GM12892 (cell line): ENCODE data around the gene C1orf50.
A peak's percentile ranks its signal among the peaks of the same experiment; 100 is the strongest.

Source experiments
- DNase-seq: peaks from one replicate; pipeline ENCODE4 v3.0.0; 2011; ENCODE audit not compliant: insufficient read length
- FAIRE-seq: peaks from 2 replicates; lab custom pipeline; 2011; peaks lifted over from hg19 to GRCh38; lab: Jason Lieb, UNC
- POLR2A ChIP-seq: IDR thresholded peaks from 2 replicates; pipeline ENCODE4 v1.6.1; 2011; ENCODE audit warnings: low read depth, low read length, control low read depth
- POLR2AphosphoS5 ChIP-seq: IDR thresholded peaks from 2 replicates; pipeline ENCODE4 v1.6.1; 2011; ENCODE audit warnings: low read depth, low read length, control low read depth
- TAF1 ChIP-seq: IDR thresholded peaks from 2 replicates; pipeline ENCODE4 v1.6.1; 2011; ENCODE audit warnings: low read depth, mild to moderate bottlenecking, control low read depth, low read length, borderline replicate concordance

The C1orf50 gene

DNA sequence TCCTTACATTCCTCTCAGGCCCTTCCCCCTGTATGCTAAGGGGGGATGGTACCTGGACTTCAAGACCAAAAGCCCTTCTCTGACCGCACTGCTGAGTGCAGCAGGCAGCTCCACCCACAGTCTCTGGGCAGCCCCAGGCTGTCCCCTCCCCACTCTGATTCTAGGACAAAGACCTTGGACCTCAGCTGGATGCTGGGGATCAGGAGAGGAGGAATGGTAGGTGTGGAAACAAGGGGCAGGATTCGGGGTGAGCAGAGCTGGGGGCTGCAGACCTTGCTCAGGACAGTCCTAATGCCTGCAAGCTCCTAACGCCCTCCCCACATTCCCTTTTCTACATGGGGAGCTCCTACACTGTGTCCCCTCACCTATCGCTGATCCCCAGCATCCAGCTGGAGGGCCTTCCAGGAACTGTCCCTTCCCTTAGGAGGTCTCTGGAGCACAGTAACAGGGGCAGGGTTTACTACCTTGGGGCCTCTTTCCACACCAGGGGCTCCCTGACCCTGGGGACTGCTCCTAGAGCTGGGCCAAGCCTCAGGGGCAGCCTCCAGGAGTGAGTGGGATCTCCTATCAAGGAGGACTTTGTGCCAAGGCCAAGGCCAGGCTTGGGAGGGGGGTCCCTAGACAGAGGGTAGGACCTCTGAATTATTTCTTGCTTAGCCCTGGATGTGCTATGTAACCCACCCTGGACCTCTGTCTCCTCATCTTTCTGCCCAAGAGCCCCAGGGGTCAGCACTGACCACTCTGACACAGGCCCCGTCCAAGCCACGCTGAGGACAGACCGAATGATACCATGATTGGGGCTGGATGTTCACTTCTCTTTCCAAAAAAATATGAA, 32.6 kb upstream of the C1orf50 start:
- TF ChIP-seq POLR2A (no peak), POLR2AphosphoS5 (no peak), TAF1 (no peak)
- DNase-seq (no peak), FAIRE-seq (no peak)

- FAIRE-seq: no peak
- no peak for TF ChIP-seq POLR2A
- TF ChIP-seq TAF1: no peak
- TF ChIP-seq POLR2AphosphoS5: no peak
Measured at GRCh38 chr1:42735056-42735455, 32.0 kb upstream of the C1orf50 start.

GRCh38 chr1:42735477-42736105, 31.5 kb upstream of the C1orf50 start:
- TF ChIP-seq POLR2AphosphoS5 (no peak), TAF1 (no peak), POLR2A (no peak)
- DNase-seq (no peak), FAIRE-seq (no peak)

More at GRCh38 chr1:42735056-42735455, 32.0 kb upstream of the C1orf50 start:
- DNase-seq: no peak

GRCh38 chr1:42736152-42736551, 30.9 kb upstream of the C1orf50 start:
- TF ChIP-seq TAF1 (no peak), POLR2AphosphoS5 (no peak), POLR2A (no peak)
- DNase-seq: no peak
- FAIRE-seq: no peak

- TF ChIP-seq TAF1 (no peak), POLR2AphosphoS5 (no peak), POLR2A (no peak)
- no peak for DNase-seq
- FAIRE-seq: no peak
Measured at GRCh38 chr1:42736571-42737200, 30.4 kb upstream of the C1orf50 start.

- FAIRE-seq (peak; percentile 70), DNase-seq (no peak)
- TF ChIP-seq POLR2A: no peak
- TF ChIP-seq TAF1: no peak
- TF ChIP-seq POLR2AphosphoS5: no peak
Measured at GRCh38 chr1:42737257-42737656, 29.8 kb upstream of the C1orf50 start.

GRCh38 chr1:42737986-42738677, 28.9 kb upstream of the C1orf50 start:
- DNase-seq: no peak
- FAIRE-seq: no peak
- no peak for TF ChIP-seq TAF1
- TF ChIP-seq POLR2A: no peak
- TF ChIP-seq POLR2AphosphoS5: no peak

DNA sequence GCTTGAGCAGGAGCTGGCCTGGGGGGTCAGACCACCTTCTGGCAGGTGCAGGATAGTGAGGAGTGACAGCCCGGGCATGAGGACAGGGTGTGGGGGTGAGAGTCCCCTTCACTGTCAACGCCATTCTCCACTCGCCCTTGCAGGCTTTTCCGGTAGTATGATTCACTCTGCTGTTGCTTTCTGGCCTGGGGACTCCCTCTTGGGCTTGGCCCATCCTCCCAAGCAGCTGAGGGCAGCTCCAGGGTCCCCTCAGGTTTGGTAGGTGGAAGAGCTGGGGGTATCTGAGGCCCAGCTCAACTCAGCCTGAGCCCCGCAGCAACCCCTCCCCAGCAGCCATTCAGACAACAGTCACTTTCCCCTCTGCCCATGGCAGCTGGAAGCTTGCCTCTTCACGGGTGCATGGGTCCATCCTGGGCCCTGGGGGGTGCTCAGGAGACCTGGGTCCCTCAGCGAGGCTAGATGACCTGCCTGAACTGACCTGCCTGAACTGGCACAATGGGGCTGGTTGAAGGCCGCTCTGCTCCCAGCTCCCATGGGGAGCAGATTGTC, 28.3 kb upstream of the C1orf50 start:
- no peak for FAIRE-seq
- DNase-seq: no peak
- TF ChIP-seq POLR2AphosphoS5: no peak

DNA sequence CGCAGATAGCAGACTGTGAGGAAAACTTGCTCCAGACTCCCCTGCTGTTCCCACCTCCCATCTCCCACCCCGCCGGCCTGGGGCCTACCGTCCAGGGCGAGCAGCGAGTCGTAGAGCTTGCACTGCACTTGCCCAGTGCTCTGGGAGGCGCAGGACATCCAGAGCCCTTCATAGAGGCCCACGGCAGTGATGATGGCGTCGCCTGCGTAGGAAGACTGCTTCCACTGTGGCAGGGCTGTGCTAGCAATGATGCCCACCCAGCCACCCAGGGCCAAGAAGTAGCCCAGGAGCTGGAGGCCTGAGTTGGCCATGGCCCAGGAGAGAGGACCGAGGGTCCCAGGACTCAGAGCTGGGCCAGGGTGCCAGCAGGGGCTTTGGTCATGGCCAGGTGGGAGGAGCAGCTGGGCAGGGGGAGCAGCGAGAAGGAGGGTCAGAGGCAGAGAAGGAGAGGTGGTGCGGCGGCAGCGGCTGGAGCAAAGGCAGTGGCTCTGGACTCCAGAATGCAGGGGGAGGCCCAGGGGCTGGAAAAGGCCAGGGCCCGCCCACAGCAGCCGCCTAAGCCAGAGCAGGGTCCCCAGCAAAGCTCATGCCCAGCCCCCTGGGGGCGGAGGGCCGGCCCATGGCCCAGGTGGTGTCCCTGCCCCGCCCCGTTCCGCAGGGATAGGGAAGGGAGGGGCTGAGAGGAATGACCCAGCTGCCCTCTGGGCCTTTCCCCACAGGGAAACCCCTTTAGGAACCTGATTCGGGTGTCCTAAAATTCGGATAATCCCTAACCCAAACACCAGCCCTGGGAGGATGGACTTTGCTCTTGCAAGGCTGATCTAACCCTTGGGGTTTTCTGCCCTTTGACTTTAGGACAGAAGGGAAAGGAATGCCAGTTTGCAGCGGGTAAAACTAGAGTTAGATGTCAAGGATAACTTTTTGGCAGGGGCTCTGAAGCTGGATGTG, 27.0 kb upstream of the C1orf50 start, which contains the start of gene CLDN19:
Gene CLDN19 (minus strand): TSS at position 484 of the 948 bp plus-strand sequence. CDS start 173 bp downstream, at position 311.
- TF ChIP-seq TAF1 (no peak), POLR2AphosphoS5 (no peak), POLR2A (no peak)
- DNase-seq: no peak
- no peak for FAIRE-seq
